ENCODE measurements around the gene APOB. TPM values are rescaled to one million over a fixed set of nuclear protein-coding genes. Genes with fewer than 3 reads are reported as not detected.

APOB gene
- total and polyA plus RNA-seq, 2 of the 8 experiments (the other 6 are each of a cell fraction or from before 2014, with no cell fraction given) = 0.15 to 0.61 TPM

GRCh38 chr2:21011453-21011852, 32.4 kb downstream of the APOB start:
- Histone ChIP-seq H4K5ac (ENCODE audit: insufficient read length, low read depth, low read length) (no peak overlapping the region), H2BK15ac (ENCODE audit: low read length) (no peak overlapping the region), H3K9ac (replicated peaks in 1 of 4; ENCODE audit: extremely low read depth in 1 of 4, low read depth in 3 of 4, low read length in 3 of 4) (no peak overlapping the region), H3K14ac (ENCODE audit: insufficient read length) (no peak overlapping the region), H3K9me3 (ENCODE audit: insufficient read depth in 2 of 2, low read depth in 1 of 2, low read length in 1 of 2) (no peaks in the 10 kb centered on the region; a peak in 1 of 4 replicates), H3K4me2 (ENCODE audit: insufficient read depth in 1 of 2, low read depth in 2 of 2, low read length in 2 of 2) (no peak overlapping the region), H2AFZ (ENCODE audit: low read length) (no peak overlapping the region), H2BK20ac (ENCODE audit: low read length) (no peak overlapping the region), H3K4me3 (ENCODE audit: extremely low read depth in 1 of 4, insufficient read depth in 2 of 4, low read depth in 3 of 4, low read length in 4 of 4) (no peak overlapping the region), H3K56ac (replicated peaks; ENCODE audit: insufficient read length, low read depth, low read length) (no peak overlapping the region), H3K36me3 (ENCODE audit: control insufficient read depth in 2 of 4, insufficient read depth in 4 of 4, low read length in 3 of 4) (no peaks in the 10 kb centered on the region), H4K20me1 (replicated peaks in 1 of 2; ENCODE audit: control insufficient read depth in 1 of 2, insufficient read depth in 2 of 2, low read length in 2 of 2) (no peaks in the 10 kb centered on the region), H3K23ac (ENCODE audit: insufficient read length) (no peak overlapping the region), H3K27me3 (replicated peaks in 1 of 4; ENCODE audit: control insufficient read depth in 3 of 4, extremely low read depth in 1 of 4, insufficient read depth in 3 of 4, low read length in 3 of 4) (no peaks in the 10 kb centered on the region; a peak in 1 of 7 replicates), H3K18ac (ENCODE audit: extremely low read depth, low read length) (no peak overlapping the region), H2BK5ac (ENCODE audit: low read depth, low read length) (no peak overlapping the region), H4K8ac (ENCODE audit: extremely low read depth, insufficient read depth, low read length) (no peak overlapping the region), H2AK5ac (ENCODE audit: low read depth, low read length) (no peak overlapping the region), H3K27ac (ENCODE audit: low read depth, low read length) (no peak overlapping the region), H3K4ac (replicated peaks; ENCODE audit: insufficient read length, low read depth, low read length) (no peak overlapping the region), H3K79me2 (ENCODE audit: control insufficient read depth in 1 of 2, insufficient read depth in 2 of 2, low read length in 2 of 2) (no peaks in the 10 kb centered on the region), H3K79me1 (ENCODE audit: low read depth, low read length) (no peaks in the 10 kb centered on the region), H3K4me1 (replicated peaks in 1 of 4; ENCODE audit: control insufficient read depth in 3 of 4, insufficient read depth in 4 of 4, low read length in 3 of 4) (no peaks in the 10 kb centered on the region), H3K23me2 (ENCODE audit: low read depth, low read length) (no peaks in the 10 kb centered on the region), H2BK12ac (ENCODE audit: low read depth, low read length) (no peak overlapping the region), H2BK120ac (replicated peaks; ENCODE audit: low read depth, low read length) (no peak overlapping the region), H4K91ac (replicated peaks; ENCODE audit: insufficient read length, low read length) (no peak overlapping the region)
- ChIA-PET CTCF (ENCODE audit: partially characterized antibody) (interaction anchor here (0.7 to 2.8 kb wide), 5 partner anchors 12 to 350 kb away, joined by 3 to 9 read pairs (median 3); no protein-coding TSS in a partner anchor), POLR2A (ENCODE audit: partially characterized antibody) (no interaction called here)
- DNase-seq (ENCODE audit: low read depth in 1 of 2, low spot score in 2 of 2) (no peak), FAIRE-seq (no peak)
- 85% methylated on average over 3 of the region's 3 CpGs; no CpG with 5 or more reads in 1 of the 2 experiments for WGBS, 2 experiments (ENCODE audit: extremely low coverage in 1 of 2, insufficient coverage in 1 of 2, insufficient read length in 1 of 2, insufficient replicate concordance in 2 of 2, low coverage in 1 of 2, low lambda C conversion rate in 2 of 2, missing lambda C conversion rate in 1 of 2)
- no peak for TF ChIP-seq TCF12 (IDR thresholded peaks at IDR 0.05; ENCODE audit: low read depth, low read length)
- no peak for TF ChIP-seq E2F6 (IDR thresholded peaks at IDR 0.05)
- TF ChIP-seq CBX5 (IDR thresholded peaks at IDR 0.05; ENCODE audit: low read depth, low read length) = no peak
- no peak for TF ChIP-seq CREB1 (IDR thresholded peaks at IDR 0.05)

All from H1 (cell line).